Panc1 (cell line): Measurements from ENCODE around the gene CPSF3. TPM values are rescaled to one million over a fixed set of nuclear protein-coding genes. Genes with fewer than 3 reads are reported as not detected.

Source experiments
- ATAC-seq: fragments of 200-7000 bp; cut with Tn5 transposase; 2 replicates; pipeline ENCODE4 v1.9.1; 2020; ENCODE audit warnings: mild to moderate bottlenecking, moderate library complexity
- BruUV-seq: library from RNA; stranded (reverse); fragments of 400-500 nt; replicated peaks from 2 replicates; lab custom pipeline; 2021; lab: Mats Ljungman, UMichigan
- CTCF ChIA-PET: fragments of 300-600 bp; sonication (Branson Sonifier 250); formaldehyde crosslinking; loops from one replicate; lab custom pipeline; 2022; ENCODE audit warnings: antibody characterized with exemption; lab: Charles Lee
- POLR2A ChIA-PET: fragments of 300-600 bp; sonication (Branson Sonifier 250); formaldehyde crosslinking; loops from one replicate; lab custom pipeline; 2022; ENCODE audit warnings: antibody characterized with exemption; lab: Charles Lee
- DNase-seq: peaks from one replicate; pipeline ENCODE4 v3.0.0-alpha.2; 2010; ENCODE audit warnings: low read depth, low spot score
- H3K27ac ChIP-seq: 2 replicates; pipeline ENCODE4 v1.5.1; 2011; ENCODE audit warnings: mild to moderate bottlenecking, low read length, inconsistent platforms
- H3K27me3 ChIP-seq: fragments of 200-500 bp; sonication (Bioruptor generic); 2 replicates; pipeline ENCODE4 v1.6.0; 2014; ENCODE audit warnings: low read length, inconsistent platforms; ENCODE audit not compliant: control insufficient read depth, insufficient read depth
- H3K36me3 ChIP-seq: fragments of 200-500 bp; sonication (Bioruptor generic); 2 replicates; pipeline ENCODE4 v1.5.1; 2014; ENCODE audit warnings: inconsistent platforms, mild to moderate bottlenecking, low read length, moderate library complexity; ENCODE audit not compliant: control insufficient read depth, insufficient read depth
- H3K4me1 ChIP-seq: 2 replicates; pipeline ENCODE4 v1.5.1; 2011; ENCODE audit warnings: inconsistent platforms, mild to moderate bottlenecking, low read length, moderate library complexity; ENCODE audit not compliant: control insufficient read depth, insufficient read depth
- H3K4me3 ChIP-seq, 2 experiments: 2 replicates each; pipeline ENCODE4 v1.5.1; 2011 to 2012; ENCODE audit warnings: low read depth in 2 of 2, low read length in 2 of 2, mild to moderate bottlenecking in 2 of 2, inconsistent platforms in 1 of 2, moderate library complexity in 1 of 2
- H3K9me3 ChIP-seq: fragments of 200-500 bp; sonication (Bioruptor generic); 2 replicates; pipeline ENCODE4 v1.5.1; 2014; ENCODE audit warnings: low read depth, mild to moderate bottlenecking, inconsistent platforms, low read length, moderate library complexity; ENCODE audit not compliant: control insufficient read depth, insufficient read depth
- POLR2AphosphoS5 ChIP-seq: IDR thresholded peaks from 2 replicates; pipeline ENCODE4 v1.6.1; 2012; ENCODE audit warnings: mild to moderate bottlenecking, low read depth, low read length, moderate library complexity
- REST ChIP-seq, 2 experiments: IDR thresholded peaks; 2 replicates each; pipeline ENCODE4 v1.6.1; 2011 to 2012; ENCODE audit warnings: low read depth in 2 of 2, control low read depth in 1 of 2, low read length in 1 of 2, mild to moderate bottlenecking in 1 of 2, moderate library complexity in 1 of 2; ENCODE audit not compliant: insufficient read depth in 1 of 2
- SIN3A ChIP-seq: IDR thresholded peaks from 2 replicates; pipeline ENCODE4 v1.6.1; 2012; ENCODE audit warnings: low read depth, mild to moderate bottlenecking, low read length, moderate library complexity, borderline replicate concordance; ENCODE audit not compliant: insufficient read depth
- TCF7L2 ChIP-seq: IDR thresholded peaks from 2 replicates; pipeline ENCODE4 v1.6.1; 2011; ENCODE audit warnings: mild to moderate bottlenecking, low read depth, low read length, inconsistent platforms
- in situ Hi-C: cut with HindIII; loops from 2 replicates; pipeline ENCODE4 v1.10.0; 2016; ENCODE audit warnings: low sequenced_read_pairs, low pct_unique_long_range_greater_than_20kb
- intact Hi-C: fragments of 100-400 bp; cut with micrococcal nuclease; formaldehyde crosslinking; loops from one replicate; pipeline ENCODE4 v1.10.0; 2022; ENCODE audit not compliant: unreplicated experiment
- total RNA-seq: library from RNA; stranded (reverse); gene quantifications from one replicate; pipeline ENCODE4 v1.2.1, GENCODE V29; 2021; ENCODE audit not compliant: unreplicated experiment
- TF ChIP-seq, protein P1 (sequence below): fragments of 450-650 bp; IDR thresholded peaks from 2 replicates; pipeline ENCODE4 v1.5.1; 2017; ENCODE audit warnings: mild to moderate bottlenecking

Gene CPSF3
- total RNA-seq, 1 experiment from 2014 or later, result 54.1 TPM

DNA sequence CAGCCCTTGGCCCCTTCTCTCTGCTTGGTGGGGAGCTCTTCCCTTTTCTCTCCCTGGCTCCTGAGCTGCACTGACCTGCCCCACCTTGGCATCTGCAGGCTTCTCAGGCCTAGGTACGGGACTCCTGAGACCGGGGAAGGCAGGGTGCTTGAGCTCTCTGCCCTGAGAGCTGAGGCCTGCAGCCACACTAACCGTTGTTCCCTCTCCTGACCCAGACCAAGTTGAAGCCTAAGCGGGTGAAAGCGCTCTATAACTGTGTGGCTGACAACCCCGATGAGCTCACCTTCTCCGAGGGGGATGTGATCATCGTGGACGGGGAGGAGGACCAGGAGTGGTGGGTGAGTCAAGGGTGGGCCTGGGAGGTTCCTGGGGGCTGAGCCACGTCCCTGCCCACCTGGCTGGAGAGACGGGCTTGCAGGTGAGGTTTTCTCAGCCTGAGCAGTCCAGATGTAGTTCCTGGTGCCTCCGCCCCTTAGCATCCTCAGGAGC, 22.4 kb upstream of the CPSF3 start:
- ChIA-PET CTCF (no interaction called here), POLR2A (interaction anchor here (0.5 kb wide), 1 partner anchor 38 kb away, joined by 9 read pairs; no protein-coding TSS in a partner anchor)
- no peak for DNase-seq
- H3K36me3 ChIP-seq, result peaks cover 33% of the 10 kb centered on the region
- H3K27ac ChIP-seq, result no peak overlapping the region
- intact Hi-C loops, result no loop called here
- in situ Hi-C loops, result no loop called here
- H3K27me3 ChIP-seq, result no peaks in the 10 kb centered on the region
- no peaks in the 10 kb centered on the region for H3K9me3 ChIP-seq
- TF ChIP-seq, protein P1, sequence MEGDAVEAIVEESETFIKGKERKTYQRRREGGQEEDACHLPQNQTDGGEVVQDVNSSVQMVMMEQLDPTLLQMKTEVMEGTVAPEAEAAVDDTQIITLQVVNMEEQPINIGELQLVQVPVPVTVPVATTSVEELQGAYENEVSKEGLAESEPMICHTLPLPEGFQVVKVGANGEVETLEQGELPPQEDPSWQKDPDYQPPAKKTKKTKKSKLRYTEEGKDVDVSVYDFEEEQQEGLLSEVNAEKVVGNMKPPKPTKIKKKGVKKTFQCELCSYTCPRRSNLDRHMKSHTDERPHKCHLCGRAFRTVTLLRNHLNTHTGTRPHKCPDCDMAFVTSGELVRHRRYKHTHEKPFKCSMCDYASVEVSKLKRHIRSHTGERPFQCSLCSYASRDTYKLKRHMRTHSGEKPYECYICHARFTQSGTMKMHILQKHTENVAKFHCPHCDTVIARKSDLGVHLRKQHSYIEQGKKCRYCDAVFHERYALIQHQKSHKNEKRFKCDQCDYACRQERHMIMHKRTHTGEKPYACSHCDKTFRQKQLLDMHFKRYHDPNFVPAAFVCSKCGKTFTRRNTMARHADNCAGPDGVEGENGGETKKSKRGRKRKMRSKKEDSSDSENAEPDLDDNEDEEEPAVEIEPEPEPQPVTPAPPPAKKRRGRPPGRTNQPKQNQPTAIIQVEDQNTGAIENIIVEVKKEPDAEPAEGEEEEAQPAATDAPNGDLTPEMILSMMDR, result no peak
- no peak for TF ChIP-seq TCF7L2
- no peak for TF ChIP-seq REST (IDR thresholded peaks at IDR 0.05; ENCODE audit: insufficient read depth in 1 of 2, low read depth in 2 of 2, low read length in 1 of 2)
- no peak for TF ChIP-seq SIN3A
- no peak for TF ChIP-seq POLR2AphosphoS5
- peaks cover 27% of the 10 kb centered on the region for H3K4me1 ChIP-seq
- BruUV-seq, result no TSS peak
- ATAC-seq, result no peak
- no peak overlapping the region for H3K4me3 ChIP-seq

- ATAC-seq, result no peak
- CTCF ChIA-PET, result no interaction called here
- no peak for TF ChIP-seq REST (IDR thresholded peaks at IDR 0.05; ENCODE audit: insufficient read depth in 1 of 2, low read depth in 2 of 2, low read length in 1 of 2)
- no peak for TF ChIP-seq TCF7L2
- TF ChIP-seq, protein P1, result no peak
- no peak for TF ChIP-seq SIN3A
- TF ChIP-seq POLR2AphosphoS5, result no peak; the same call in 1 of the 2 replicates
Measured at GRCh38 chr2:9401646-9402371, 21.6 kb upstream of the CPSF3 start.

More at GRCh38 chr2:9401646-9402371, 21.6 kb upstream of the CPSF3 start:
- intact Hi-C loops (no loop called here), in situ Hi-C loops (no loop called here)
- no peak overlapping the region for H3K4me3 ChIP-seq
- DNase-seq, result no peak
- POLR2A ChIA-PET, result interaction anchor here (0.5 kb wide), 1 partner anchor 38 kb away, joined by 9 read pairs; no protein-coding TSS in a partner anchor
- no TSS peak for BruUV-seq
- H3K27me3 ChIP-seq, result no peaks in the 10 kb centered on the region
- H3K4me1 ChIP-seq, result peaks cover 27% of the 10 kb centered on the region
- H3K36me3 ChIP-seq, result peaks cover 36% of the 10 kb centered on the region
- no peaks in the 10 kb centered on the region for H3K9me3 ChIP-seq
- H3K27ac ChIP-seq, result 0 out of 2 replicates have a peak overlapping the region, but pooled peaks have one; percentile 2
